Measurements from ENCODE around the gene HOOK2. TPM values are rescaled to one million over a fixed set of nuclear protein-coding genes. Genes with fewer than 3 reads are reported as not detected.

The HOOK2 gene
- total RNA-seq, 1 experiment from 2014 or later: 70.0 TPM

DNA sequence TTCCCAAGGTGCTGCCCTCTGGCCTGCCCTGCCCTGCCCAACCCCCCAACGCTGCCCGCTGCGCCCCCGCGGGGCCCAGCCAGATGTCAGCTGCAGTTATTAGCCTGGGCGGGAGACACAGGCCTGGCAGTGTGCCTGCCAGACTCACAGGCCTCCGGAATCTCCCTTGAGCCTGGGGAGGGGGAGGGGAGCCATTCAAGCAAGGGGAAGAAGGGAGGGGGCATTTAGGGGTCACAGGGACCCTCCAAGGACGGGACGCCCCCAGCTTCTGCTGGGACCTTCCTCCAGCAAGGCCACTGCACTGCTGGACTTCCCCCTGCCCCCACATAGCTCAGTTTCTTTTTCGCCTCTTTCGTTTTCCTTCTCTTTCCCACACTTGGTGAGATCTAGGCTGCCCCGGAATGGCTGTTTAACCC lies 13.3 kb upstream of the HOOK2 start:
- no peaks in the 10 kb centered on the region for H3K9me3 Mint-ChIP-seq
- peak; percentile 53 for DNase-seq (ENCODE audit: low spot score)
- ATAC-seq: no peak
- ChIA-PET CTCF (interaction anchor here (0.6 to 3.4 kb wide), 9 partner anchors 11 to 97 kb away, joined by 3 to 29 read pairs (median 7); partner anchors contain the start of gene HOOK2), POLR2A (interaction anchor here (1.4 to 1.7 kb wide), 3 partner anchors 11 to 23 kb away, joined by 3 to 5 read pairs (median 4); no protein-coding TSS in a partner anchor)
- H3K4me3 Mint-ChIP-seq: peak overlapping the region; percentile 78
- no peak for TF ChIP-seq ZNF532 (CRISPR knock-in tag; IDR thresholded peaks at IDR 0.05; ENCODE audit: borderline replicate concordance)
- peak; percentile 42; the same call in 1 of the 2 replicates for TF ChIP-seq ZNF423 (CRISPR knock-in tag; IDR thresholded peaks at IDR 0.05)
- H3K4me1 Mint-ChIP-seq: peaks cover 23% of the 10 kb centered on the region
- no peaks in the 10 kb centered on the region for H3K36me3 Mint-ChIP-seq
- peak overlapping the region; percentile 63 for H3K27ac Mint-ChIP-seq
- H3K27me3 Mint-ChIP-seq (ENCODE audit: low read depth): peaks cover 24% of the 10 kb centered on the region

GRCh38 chr19:12788042-12788681 lies 12.8 kb upstream of the HOOK2 start:
- ATAC-seq (no peak), DNase-seq (ENCODE audit: low spot score) (no peak)
- H3K27ac Mint-ChIP-seq: no peak overlapping the region
- no peak overlapping the region; the same call in 1 of the 2 replicates for H3K4me3 Mint-ChIP-seq
- H3K4me1 Mint-ChIP-seq: peaks cover 25% of the 10 kb centered on the region
- ChIA-PET POLR2A (interaction anchor here (1.3 to 1.7 kb wide), 4 partner anchors 10 to 22 kb away, joined by 3 to 5 read pairs (median 4); no protein-coding TSS in a partner anchor), CTCF (interaction anchor here (0.6 to 3.4 kb wide), 10 partner anchors 8 to 97 kb away, joined by 3 to 29 read pairs (median 6); partner anchors contain the start of gene HOOK2)
- TF ChIP-seq, protein P1, sequence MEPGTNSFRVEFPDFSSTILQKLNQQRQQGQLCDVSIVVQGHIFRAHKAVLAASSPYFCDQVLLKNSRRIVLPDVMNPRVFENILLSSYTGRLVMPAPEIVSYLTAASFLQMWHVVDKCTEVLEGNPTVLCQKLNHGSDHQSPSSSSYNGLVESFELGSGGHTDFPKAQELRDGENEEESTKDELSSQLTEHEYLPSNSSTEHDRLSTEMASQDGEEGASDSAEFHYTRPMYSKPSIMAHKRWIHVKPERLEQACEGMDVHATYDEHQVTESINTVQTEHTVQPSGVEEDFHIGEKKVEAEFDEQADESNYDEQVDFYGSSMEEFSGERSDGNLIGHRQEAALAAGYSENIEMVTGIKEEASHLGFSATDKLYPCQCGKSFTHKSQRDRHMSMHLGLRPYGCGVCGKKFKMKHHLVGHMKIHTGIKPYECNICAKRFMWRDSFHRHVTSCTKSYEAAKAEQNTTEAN (CRISPR knock-in tag; IDR thresholded peaks at IDR 0.05): no peak
- TF ChIP-seq ELF4 (CRISPR knock-in tag; IDR thresholded peaks at IDR 0.05; ENCODE audit: low read depth) (no peak), E2F5 (CRISPR knock-in tag; IDR thresholded peaks at IDR 0.05) (no peak)
- TF ChIP-seq, protein P2, sequence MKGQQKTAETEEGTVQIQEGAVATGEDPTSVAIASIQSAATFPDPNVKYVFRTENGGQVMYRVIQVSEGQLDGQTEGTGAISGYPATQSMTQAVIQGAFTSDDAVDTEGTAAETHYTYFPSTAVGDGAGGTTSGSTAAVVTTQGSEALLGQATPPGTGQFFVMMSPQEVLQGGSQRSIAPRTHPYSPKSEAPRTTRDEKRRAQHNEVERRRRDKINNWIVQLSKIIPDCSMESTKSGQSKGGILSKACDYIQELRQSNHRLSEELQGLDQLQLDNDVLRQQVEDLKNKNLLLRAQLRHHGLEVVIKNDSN (CRISPR knock-in tag; IDR thresholded peaks at IDR 0.05): no peak
- no peaks in the 10 kb centered on the region for H3K36me3 Mint-ChIP-seq
- H3K27me3 Mint-ChIP-seq (ENCODE audit: low read depth): peaks cover 22% of the 10 kb centered on the region
- no peaks in the 10 kb centered on the region for H3K9me3 Mint-ChIP-seq

DNA sequence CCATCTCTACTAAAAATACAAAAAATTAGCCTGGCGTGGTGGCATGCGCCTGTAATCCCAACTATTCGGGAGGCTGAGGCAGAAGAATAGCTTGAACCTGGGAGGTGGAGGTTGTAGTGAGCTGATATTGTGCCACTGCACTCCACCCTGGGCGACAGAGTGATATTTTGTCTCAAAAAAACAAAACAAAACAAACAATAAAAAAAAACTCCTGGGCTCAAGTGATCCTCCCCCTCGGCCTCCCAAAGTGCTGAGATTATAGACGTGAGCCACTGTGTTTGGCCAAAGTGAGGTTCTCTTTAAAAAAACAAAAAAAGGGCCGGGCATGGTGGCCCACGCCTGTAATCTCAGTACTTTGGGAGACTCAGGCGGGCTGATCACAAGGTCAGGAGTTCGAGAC lies 12.1 kb upstream of the HOOK2 start:
- DNase-seq (ENCODE audit: low spot score): no peak
- Mint-ChIP-seq H3K27ac (no peak overlapping the region), H3K36me3 (no peaks in the 10 kb centered on the region), H3K4me1 (peaks cover 24% of the 10 kb centered on the region), H3K27me3 (ENCODE audit: low read depth) (peaks cover 15% of the 10 kb centered on the region), H3K9me3 (no peaks in the 10 kb centered on the region), H3K4me3 (no peak overlapping the region)
- ChIA-PET CTCF (interaction anchor here (1.0 to 3.4 kb wide), 4 partner anchors 9 to 64 kb away, joined by 3 to 29 read pairs (median 7); no protein-coding TSS in a partner anchor), POLR2A (interaction anchor here (1.3 kb wide), 1 partner anchor 9 kb away, joined by 4 read pairs; no protein-coding TSS in a partner anchor)
- ATAC-seq: no peak
- TF ChIP-seq, protein P3, sequence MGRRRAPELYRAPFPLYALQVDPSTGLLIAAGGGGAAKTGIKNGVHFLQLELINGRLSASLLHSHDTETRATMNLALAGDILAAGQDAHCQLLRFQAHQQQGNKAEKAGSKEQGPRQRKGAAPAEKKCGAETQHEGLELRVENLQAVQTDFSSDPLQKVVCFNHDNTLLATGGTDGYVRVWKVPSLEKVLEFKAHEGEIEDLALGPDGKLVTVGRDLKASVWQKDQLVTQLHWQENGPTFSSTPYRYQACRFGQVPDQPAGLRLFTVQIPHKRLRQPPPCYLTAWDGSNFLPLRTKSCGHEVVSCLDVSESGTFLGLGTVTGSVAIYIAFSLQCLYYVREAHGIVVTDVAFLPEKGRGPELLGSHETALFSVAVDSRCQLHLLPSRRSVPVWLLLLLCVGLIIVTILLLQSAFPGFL (CRISPR knock-in tag; IDR thresholded peaks at IDR 0.05; ENCODE audit: borderline replicate concordance): no peak
- TF ChIP-seq MXD4 (CRISPR knock-in tag; IDR thresholded peaks at IDR 0.05; ENCODE audit: borderline replicate concordance) (no peak), CDX4 (CRISPR knock-in tag; IDR thresholded peaks at IDR 0.05; ENCODE audit: borderline replicate concordance) (no peak), ZNF263 (CRISPR knock-in tag; IDR thresholded peaks at IDR 0.05; ENCODE audit: low read depth) (no peak), RORB (CRISPR knock-in tag; IDR thresholded peaks at IDR 0.05) (no peak), ZSCAN18 (CRISPR knock-in tag; IDR thresholded peaks at IDR 0.05) (no peak), SOX15 (CRISPR knock-in tag; IDR thresholded peaks at IDR 0.05) (no peak)
- TF ChIP-seq, protein P4, sequence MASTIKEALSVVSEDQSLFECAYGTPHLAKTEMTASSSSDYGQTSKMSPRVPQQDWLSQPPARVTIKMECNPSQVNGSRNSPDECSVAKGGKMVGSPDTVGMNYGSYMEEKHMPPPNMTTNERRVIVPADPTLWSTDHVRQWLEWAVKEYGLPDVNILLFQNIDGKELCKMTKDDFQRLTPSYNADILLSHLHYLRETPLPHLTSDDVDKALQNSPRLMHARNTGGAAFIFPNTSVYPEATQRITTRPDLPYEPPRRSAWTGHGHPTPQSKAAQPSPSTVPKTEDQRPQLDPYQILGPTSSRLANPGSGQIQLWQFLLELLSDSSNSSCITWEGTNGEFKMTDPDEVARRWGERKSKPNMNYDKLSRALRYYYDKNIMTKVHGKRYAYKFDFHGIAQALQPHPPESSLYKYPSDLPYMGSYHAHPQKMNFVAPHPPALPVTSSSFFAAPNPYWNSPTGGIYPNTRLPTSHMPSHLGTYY (CRISPR knock-in tag; IDR thresholded peaks at IDR 0.05): no peak
- TF ChIP-seq, protein P5, sequence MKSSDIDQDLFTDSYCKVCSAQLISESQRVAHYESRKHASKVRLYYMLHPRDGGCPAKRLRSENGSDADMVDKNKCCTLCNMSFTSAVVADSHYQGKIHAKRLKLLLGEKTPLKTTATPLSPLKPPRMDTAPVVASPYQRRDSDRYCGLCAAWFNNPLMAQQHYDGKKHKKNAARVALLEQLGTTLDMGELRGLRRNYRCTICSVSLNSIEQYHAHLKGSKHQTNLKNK (CRISPR knock-in tag; IDR thresholded peaks at IDR 0.05): no peak
